HepG2 (cell line): Measurements from ENCODE around the gene CST4. TPM values are rescaled to one million over a fixed set of nuclear protein-coding genes. Genes with fewer than 3 reads are reported as not detected.

Experiments used
- CREM ChIP-seq, 2 experiments: sonication (generic) in 1 of 2; formaldehyde crosslinking in 1 of 2; IDR thresholded peaks; 2 replicates each; pipeline versions ENCODE4 v1.4.0 to v1.6.1; 2016 to 2020; ENCODE audit warnings: antibody characterized with exemption in 1 of 2, mild to moderate bottlenecking in 1 of 2, missing genetic modification reagents in 1 of 2
- HNF4G ChIP-seq, 2 experiments: sonication (generic) in 1 of 2; formaldehyde crosslinking in 1 of 2; IDR thresholded peaks; 2 replicates each; pipeline versions ENCODE4 v1.4.0 to v1.6.1; 2011 to 2020; ENCODE audit warnings: borderline replicate concordance in 2 of 2, low read depth in 2 of 2, mild to moderate bottlenecking in 2 of 2, low read length in 1 of 2, missing genetic modification reagents in 1 of 2, moderate library complexity in 1 of 2
- KMT2A ChIP-seq: sonication (generic); formaldehyde crosslinking; IDR thresholded peaks from 2 replicates; pipeline ENCODE4 v1.4.0; 2020; ENCODE audit warnings: missing genetic modification reagents
- MBNL3 ChIP-seq: fragments of 250-450 bp; sonication (Bioruptor Pico); conservative IDR thresholded peaks from 2 replicates; pipeline ENCODE4 v1.8.0; 2022; ENCODE audit warnings: mild to moderate bottlenecking, inconsistent platforms
- RBM39 ChIP-seq: fragments of 200-400 bp; formaldehyde crosslinking; IDR thresholded peaks from one replicate; pipeline ENCODE4 v1.6.1; 2018; ENCODE audit warnings: antibody characterized with exemption, mild to moderate bottlenecking, low read depth, low read length; ENCODE audit not compliant: poor library complexity, severe bottlenecking
- RFXANK ChIP-seq: IDR thresholded peaks from 2 replicates; pipeline ENCODE4 v1.6.1; 2016
- SETDB1 ChIP-seq: sonication (generic); formaldehyde crosslinking; IDR thresholded peaks from 2 replicates; pipeline ENCODE4 v1.5.1; 2020; ENCODE audit warnings: missing genetic modification reagents, mild to moderate bottlenecking, borderline replicate concordance
- SMAD9 ChIP-seq: sonication (generic); formaldehyde crosslinking; IDR thresholded peaks from 2 replicates; pipeline ENCODE4 v1.5.1; 2020; ENCODE audit warnings: mild to moderate bottlenecking, missing genetic modification reagents
- ZNF142 ChIP-seq: sonication (generic); formaldehyde crosslinking; IDR thresholded peaks from 2 replicates; pipeline ENCODE4 v1.4.0; 2020; ENCODE audit warnings: missing genetic modification reagents
- ZNF281 ChIP-seq: sonication (generic); formaldehyde crosslinking; IDR thresholded peaks from 2 replicates; pipeline ENCODE4 v1.4.0; 2020; ENCODE audit warnings: missing genetic modification reagents, borderline replicate concordance
- ZNF44 ChIP-seq: sonication (generic); formaldehyde crosslinking; IDR thresholded peaks from 2 replicates; pipeline ENCODE4 v1.5.1; 2020; ENCODE audit warnings: mild to moderate bottlenecking, missing genetic modification reagents
- ZNF446 ChIP-seq: sonication (generic); formaldehyde crosslinking; IDR thresholded peaks from 2 replicates; pipeline ENCODE4 v1.5.0; 2020; ENCODE audit warnings: mild to moderate bottlenecking, missing genetic modification reagents
- ZSCAN20 ChIP-seq: sonication (generic); formaldehyde crosslinking; IDR thresholded peaks from 2 replicates; pipeline ENCODE4 v1.4.0; 2020; ENCODE audit warnings: missing genetic modification reagents, mild to moderate bottlenecking, borderline replicate concordance
- polyA plus RNA-seq, 8 experiments: library from polyadenylated mRNA; depleted of rRNA in 3 of 8; stranded (reverse) in 7 of 8; unstranded in 1 of 8; fragments of >200 nt; fragmentation: Illumina TruSeq in 4 of 8; extraction: Trizol in 4 of 8; gene quantifications; 2 replicates each; pipeline versions ENCODE4 v1.2.1 to v1.2.3, GENCODE V29; 2011 to 2016; ENCODE audit warnings: low read depth in 4 of 8, missing spikeins in 1 of 8, mixed read lengths in 1 of 8; ENCODE audit not compliant: insufficient read depth in 1 of 8
- total RNA-seq, 5 experiments: library from RNA; depleted of rRNA; stranded (reverse); fragments of >200 nt; fragmentation: Illumina TruSeq; extraction: Trizol; gene quantifications; 2 replicates each; pipeline ENCODE4 v1.2.3, GENCODE V29; 2016; ENCODE audit warnings: low read depth in 1 of 5
- TF ChIP-seq, protein P1 (sequence below): sonication (generic); formaldehyde crosslinking; IDR thresholded peaks from 2 replicates; pipeline ENCODE4 v1.8.0; 2022; ENCODE audit warnings: low read depth, missing genetic modification reagents
- TF ChIP-seq, protein P2 (sequence below): IDR thresholded peaks from 2 replicates; pipeline ENCODE4 v1.6.1; 2018; ENCODE audit warnings: missing genetic modification reagents

The CST4 gene
- total and polyA plus RNA-seq, 2 of the 13 experiments (the other 11 are each of a cell fraction or from before 2014, with no cell fraction given), result not detected

- peak; percentile 43; the same call in 1 of the 2 replicates for TF ChIP-seq ZNF281 (CRISPR knock-in tag)
- TF ChIP-seq ZNF142 (CRISPR knock-in tag), result no peak
- TF ChIP-seq RFXANK, result no peak
- TF ChIP-seq SETDB1 (CRISPR knock-in tag), result no peak
- no peak for TF ChIP-seq ZNF44
- no peak for TF ChIP-seq ZNF446 (CRISPR knock-in tag)
- no peak for TF ChIP-seq RBM39
- peak; percentile 60 for TF ChIP-seq CREM (IDR thresholded peaks at IDR 0.05)
- no peak for TF ChIP-seq CREM (CRISPR knock-in tag; IDR thresholded peaks at IDR 0.05)
- peak; percentile 55; the same call in 1 of the 2 replicates for TF ChIP-seq KMT2A (CRISPR knock-in tag)
- peak; percentile 41; the same call in 1 of the 2 replicates for TF ChIP-seq HNF4G (IDR thresholded peaks at IDR 0.05; ENCODE audit: borderline replicate concordance, low read depth, low read length)
- no peak; the same call in 1 of the 2 replicates for TF ChIP-seq HNF4G (CRISPR knock-in tag; IDR thresholded peaks at IDR 0.05; ENCODE audit: borderline replicate concordance, low read depth)
- no peak for TF ChIP-seq MBNL3
- no peak for TF ChIP-seq SMAD9 (CRISPR knock-in tag)
- TF ChIP-seq, protein P1, sequence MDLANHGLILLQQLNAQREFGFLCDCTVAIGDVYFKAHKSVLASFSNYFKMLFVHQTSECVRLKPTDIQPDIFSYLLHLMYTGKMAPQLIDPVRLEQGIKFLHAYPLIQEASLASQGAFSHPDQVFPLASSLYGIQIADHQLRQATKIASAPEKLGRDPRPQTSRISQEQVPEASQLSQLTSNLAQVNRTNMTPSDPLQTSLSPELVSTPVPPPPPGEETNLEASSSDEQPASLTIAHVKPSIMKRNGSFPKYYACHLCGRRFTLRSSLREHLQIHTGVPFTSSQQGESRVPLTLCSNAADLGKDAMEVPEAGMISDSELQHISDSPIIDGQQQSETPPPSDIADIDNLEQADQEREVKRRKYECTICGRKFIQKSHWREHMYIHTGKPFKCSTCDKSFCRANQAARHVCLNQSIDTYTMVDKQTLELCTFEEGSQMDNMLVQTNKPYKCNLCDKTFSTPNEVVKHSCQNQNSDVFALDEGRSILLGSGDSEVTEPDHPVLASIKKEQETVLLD (CRISPR knock-in tag), result peak; percentile 28; the same call in 1 of the 2 replicates
- TF ChIP-seq ZSCAN20, result 0 out of 2 replicates have a peak, but pooled peaks have one; percentile 52
- TF ChIP-seq, protein P2, sequence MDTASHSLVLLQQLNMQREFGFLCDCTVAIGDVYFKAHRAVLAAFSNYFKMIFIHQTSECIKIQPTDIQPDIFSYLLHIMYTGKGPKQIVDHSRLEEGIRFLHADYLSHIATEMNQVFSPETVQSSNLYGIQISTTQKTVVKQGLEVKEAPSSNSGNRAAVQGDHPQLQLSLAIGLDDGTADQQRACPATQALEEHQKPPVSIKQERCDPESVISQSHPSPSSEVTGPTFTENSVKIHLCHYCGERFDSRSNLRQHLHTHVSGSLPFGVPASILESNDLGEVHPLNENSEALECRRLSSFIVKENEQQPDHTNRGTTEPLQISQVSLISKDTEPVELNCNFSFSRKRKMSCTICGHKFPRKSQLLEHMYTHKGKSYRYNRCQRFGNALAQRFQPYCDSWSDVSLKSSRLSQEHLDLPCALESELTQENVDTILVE, result peak; percentile 63; the same call in 1 of the 2 replicates
Observed at GRCh38 chr20:23640671-23641667, 47.9 kb downstream of the CST4 start (continued).
